DMS 273 (cell line): Measurements from ENCODE around the gene PCNX1.
"Not testable (repeated sequence)": the region's sequence is repeated elsewhere in the genome, so short reads cannot be mapped to it uniquely, and the experiment has no call there.

Experiments
- DNase-seq: peaks from one replicate; lab custom pipeline; 2025; ENCODE audit not compliant: unreplicated experiment; lab: John Stamatoyannopoulos, UW

PCNX1 gene

DNA sequence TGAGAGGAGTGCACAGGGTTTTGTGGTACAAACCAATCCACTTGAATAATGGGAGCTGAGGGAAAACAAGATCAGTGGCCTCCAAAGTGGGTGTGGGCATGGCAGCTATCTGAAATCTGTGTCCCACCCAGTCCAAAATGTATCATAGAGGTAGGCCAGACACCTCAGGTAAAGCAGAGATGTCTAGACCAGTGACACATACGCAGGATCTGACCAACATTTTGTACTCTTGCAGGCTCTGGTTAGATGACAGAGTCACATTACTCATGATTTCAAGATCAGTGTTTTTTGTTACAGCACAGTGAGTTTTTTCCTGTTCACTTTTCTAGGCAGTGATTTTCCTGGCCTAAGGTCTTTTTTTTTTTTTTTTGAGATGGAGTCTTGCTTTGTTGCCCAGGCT lies 211.8 kb downstream of the PCNX1 start:
- no peak for DNase-seq

DNA sequence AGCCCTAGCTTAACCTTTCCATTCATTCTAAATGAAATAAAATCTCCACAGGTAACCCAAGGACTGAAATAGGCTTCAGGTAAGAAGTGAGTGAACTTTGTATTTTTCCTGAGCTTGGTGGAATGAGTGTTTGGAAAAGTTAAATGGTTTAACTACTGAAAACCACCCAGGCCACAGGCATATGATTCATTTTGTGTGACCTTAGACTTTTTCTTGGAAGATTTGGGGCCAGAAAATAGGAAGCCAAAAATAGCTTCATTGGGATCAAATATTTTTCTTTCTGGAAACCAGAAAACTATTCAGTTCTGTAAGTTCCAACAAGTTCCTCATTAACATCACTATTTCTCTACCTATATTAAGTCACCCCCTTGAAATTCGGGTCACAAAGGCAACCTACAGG lies 212.6 kb downstream of the PCNX1 start:
- DNase-seq: no peak

DNA sequence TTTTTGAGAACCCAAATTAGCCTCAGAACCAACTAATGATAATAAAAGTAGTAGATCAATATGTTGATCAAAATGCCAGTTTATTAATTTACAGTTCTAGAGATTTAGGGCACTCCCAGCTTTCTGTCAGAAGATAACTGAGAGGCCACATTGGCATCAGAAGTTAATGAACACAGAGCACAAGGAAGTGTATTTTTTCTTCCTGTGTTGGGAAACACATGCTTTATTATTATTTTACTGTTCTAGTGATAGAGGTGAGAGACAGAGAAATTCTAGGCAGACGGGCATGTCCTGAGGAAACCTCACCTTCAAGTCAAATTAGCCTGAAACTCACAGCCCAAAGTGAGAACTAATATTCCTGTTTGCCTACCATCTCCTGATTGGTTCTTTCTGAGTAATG lies 213.7 kb downstream of the PCNX1 start:
- no peak for DNase-seq

DNA sequence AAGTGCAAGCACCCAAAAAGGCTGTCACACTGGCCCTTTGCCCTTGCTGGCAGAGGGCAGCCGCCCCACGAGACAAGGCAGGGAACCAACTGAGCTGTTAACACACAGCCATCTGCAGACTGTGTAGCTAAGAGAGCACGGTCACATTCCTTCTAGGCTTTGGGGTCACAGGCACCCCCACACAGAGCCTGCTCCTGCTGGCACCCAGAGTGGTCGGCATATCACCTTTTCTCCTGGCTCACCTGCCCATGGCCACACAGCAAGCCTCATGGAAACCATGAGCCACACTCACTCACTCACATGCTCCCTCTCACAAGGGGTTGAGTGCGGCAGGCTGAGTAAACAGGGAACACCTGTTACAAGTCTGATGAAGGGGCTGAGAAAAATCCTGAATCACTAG lies 214.5 kb downstream of the PCNX1 start:
- DNase-seq: peak; percentile 22

DNA sequence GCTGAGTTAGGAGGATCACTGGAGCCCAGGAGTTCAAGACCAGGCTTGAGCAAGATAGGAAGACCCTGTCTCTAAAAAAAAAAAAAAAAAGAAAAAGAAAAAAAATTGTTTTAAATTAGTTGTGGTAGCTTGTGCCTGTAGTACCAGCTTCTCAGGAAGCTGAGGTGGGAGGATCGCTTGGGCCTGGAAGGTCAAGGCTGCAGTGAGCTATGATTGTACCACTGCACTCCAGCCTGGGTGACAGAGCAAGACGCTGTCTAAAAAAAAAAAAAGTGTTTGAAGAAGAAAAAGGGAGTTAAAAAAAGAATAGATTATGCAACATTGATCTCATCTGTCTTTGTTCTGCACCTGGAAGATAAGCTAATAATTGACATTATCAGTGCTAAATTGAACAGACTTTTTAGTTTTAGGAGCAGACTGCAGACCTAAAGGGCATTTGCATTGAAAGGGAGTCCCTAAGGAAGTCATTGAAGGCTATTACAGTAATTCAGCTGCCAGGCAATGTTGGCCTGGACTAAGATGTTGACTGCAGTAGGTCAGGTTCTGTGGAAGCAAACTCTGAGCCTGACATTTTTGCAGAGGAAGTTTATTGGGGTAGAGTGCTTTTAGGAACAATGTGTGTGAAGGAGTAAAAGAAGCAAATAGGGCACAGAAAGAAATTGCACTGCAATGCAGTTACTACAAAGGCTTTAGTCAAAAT lies 215.8 kb downstream of the PCNX1 start:
- DNase-seq: no peak

DNA sequence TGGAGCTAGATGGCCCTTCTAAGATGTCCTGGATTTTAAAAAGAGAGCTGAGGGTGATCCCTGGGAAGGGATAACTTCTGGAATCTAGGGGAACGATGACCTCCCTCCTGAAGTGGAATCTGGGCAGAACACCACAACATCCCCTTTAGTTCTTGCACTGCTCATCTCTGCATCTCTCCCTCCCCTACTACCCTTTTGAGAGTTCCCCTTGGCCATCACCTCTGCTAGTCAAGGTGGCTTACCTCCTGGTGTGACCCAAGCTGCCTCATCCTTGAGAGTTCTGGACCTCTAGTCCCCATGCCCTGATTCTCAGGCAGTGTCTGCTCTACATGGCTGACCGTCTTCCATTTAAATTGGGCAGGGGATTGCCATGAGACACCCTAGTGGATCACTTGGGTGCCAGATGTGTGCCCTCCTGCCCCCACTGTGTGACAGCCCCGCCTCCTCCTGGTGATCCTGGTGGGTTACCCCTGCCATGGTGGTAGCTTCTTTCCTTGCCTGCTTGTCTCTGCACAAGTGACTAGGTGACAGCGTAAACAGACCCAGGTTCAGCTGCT lies 216.4 kb downstream of the PCNX1 start:
- no peak for DNase-seq

DNA sequence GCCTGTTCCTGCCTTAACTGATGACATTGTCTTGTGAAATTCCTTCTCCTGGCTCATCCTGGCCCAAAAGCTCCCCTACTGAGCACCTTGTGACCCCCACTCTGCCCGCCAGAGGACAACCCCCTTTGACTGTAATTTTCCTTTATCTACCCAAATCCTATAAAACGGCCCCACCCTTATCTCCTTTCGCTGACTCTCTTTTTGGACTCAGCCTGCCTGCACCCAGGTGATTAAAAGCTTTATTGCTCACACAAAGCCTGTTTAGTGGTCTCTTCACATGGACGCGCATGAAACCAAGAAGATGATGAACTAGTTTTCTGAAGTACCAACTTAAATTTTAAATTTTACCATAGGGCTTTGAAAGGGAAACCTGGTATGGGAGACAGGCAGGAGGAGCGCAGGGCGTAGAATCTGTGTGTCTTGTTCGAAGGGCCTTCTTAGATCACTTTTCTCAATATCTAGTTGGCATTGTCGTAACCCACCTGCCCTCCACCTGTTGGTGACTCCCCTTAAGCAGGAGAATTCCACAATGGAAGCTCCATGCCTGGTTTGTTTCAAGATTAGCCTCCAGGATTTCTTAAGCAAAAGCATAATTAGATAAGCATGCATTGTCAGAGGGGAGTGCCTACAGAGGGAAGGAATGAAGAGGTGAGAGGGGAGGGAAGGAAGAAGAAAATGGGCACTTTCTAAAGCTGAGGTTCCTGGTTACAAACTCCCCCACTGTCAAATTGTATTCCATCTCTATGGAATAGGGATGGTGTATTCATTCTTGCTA lies 222.6 kb downstream of the PCNX1 start:
- not testable (repeated sequence) for DNase-seq

DNA sequence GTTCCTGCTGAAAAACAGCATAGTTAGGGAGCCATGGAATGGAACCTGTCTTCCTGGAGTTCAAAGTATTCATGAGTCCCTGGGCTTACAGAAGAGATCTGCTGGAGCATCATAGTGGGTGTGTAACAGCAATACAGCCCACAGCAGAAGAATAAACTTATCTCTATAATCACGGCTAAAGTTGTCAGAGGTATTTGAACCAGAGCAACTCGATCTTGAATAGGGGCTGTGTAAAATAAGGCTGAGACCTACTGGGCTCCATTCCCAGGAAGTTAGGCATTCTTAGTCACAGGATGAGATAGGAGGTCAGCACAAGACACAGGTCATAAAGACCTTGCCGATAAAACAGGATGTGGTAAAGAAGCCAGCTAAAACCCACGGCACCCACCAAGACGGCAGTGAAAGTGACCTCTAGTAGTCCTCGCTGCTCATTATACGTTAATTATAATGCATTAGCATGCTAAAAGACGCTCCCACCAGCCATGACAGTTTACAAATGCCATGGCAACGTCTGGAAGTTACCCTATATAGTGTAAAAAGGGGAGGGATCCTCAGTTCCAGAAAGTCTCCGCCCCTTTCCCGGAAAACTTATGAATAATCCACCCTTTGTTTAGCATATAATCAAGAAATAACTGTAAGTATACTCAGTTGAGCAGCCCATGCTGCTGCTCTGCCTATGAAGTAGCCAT lies 223.4 kb downstream of the PCNX1 start:
- DNase-seq: no peak

DNA sequence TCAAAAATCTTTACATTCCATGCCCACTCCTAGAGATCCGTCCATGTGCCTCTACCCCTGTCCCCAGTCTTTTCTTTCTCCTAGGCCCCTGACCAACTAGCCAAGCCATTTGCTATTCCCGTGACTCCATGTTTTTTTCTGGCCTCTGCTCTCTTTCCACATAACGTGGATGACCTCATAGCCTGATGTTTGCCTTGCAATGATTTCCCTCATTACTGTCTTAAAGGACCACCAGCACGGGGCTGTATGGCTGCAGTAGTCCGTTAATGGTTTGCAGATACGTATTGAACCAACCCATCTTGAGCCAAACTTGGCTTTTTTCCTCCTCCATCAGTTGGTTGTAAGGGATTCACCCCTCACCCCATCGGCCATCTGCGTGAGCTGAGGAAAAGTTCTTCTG lies 226.0 kb downstream of the PCNX1 start:
- no peak for DNase-seq

DNA sequence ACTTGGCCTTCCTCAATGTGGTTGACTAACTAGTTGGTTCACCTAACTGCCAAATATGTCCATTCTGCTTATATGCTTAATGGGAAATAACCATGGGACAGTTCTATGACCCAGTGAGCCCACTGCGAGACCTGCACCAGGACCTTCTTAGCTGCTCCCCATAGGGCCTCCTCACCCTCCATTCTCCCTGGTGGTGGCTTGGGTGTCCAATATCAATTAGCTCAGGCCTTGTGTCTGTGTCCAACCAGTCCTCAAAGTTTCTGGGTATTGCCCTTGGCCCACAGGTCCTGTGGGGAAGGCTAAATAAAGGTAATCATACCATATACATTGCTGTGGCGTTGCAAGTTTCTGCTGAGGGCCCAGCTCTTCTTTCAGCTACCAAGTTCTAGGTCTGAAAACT lies 228.2 kb downstream of the PCNX1 start:
- no peak for DNase-seq

DNA sequence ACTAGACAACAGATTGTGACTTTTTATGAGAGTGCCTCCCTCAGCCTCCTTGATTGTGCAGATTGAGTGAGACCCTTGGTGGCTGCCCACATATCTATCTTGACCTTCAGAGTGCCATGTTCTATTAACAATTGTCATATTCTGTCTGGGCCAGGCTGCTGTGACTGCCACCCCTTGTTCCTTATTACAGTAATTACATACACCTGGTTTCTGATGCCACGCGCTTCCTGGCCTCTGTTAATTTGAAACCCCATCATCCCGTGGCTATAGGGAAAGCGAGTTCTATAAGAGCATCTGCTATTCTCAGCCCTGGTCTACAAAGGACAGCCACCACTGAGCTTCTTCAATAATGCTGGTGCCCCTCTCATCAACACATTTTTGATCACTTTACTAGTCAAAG lies 228.7 kb downstream of the PCNX1 start:
- DNase-seq: no peak

DNA sequence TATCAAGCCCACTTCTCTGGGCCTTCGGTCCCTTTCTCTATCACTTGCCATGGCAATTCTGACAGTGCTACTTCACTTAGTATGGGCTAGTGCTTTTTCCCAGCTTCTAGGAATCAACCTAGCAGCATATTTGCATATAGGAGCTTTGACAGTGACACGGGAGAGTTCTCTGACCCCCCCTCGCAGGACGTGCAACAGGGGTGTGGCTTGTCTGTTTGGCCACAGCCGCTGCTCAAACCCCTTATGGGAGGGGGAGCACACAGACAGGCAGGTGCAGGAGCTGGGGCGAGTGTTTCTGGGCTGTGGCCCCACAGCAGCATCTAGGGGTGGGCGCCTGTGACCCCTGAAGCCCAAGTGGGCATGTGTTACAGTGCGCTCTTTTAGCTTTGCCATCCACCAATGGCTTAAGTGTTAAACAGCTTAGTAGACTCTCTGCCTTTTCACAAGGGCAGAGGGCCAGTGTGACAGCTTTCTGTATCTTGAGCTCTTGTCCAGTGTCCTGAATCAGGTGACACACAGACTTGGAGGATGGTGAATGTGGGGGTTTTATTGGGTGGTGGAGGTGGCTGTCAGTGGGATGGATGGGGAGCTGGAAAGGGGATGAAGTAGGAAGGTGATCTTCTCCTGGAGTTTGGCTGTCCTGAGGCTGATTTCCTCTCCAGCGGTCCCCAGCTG lies 229.3 kb downstream of the PCNX1 start:
- no peak for DNase-seq

DNA sequence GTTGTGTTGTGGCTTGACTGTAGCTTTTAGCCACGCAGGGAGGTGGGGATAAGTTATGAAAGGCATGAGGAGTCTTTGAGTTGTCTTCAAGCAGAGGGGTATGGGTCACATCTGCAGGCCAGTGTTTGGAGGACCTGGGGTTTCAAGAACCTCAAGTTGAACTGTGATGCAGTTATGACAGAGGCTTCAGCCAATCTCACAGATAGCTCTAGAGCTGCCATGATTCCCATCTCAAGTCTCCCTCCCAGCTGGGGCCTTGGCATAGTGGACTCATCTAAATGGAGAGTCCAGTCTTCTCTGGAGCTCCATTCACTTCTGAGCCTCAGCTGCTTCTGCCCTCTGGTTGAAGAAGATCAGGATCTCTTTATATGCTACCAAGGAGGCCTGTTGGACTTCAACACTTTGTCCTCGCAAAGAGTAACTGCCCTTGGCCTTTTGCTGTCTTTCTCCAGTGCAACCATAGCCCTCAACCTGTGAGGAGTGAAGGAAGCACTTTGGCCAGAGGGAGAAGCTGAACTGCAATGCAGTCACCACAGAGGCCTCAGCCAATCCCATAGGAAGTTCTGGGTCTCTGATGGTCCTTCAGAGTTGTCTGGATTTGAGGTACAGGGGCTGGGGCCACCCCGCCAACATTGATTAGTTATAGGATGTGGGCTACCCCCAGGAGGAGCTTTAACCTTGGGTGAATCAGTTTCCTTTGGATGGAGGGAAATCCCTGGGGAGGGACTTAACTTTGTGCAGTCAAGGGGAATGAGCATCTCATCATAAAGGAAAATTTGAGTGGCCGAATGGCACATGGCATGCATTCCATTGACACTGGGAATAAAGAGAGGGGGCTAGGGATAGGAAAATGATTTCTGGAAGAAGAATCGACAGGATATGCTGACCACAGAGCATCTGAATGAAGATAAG lies 230.5 kb downstream of the PCNX1 start:
- no peak for DNase-seq

DNA sequence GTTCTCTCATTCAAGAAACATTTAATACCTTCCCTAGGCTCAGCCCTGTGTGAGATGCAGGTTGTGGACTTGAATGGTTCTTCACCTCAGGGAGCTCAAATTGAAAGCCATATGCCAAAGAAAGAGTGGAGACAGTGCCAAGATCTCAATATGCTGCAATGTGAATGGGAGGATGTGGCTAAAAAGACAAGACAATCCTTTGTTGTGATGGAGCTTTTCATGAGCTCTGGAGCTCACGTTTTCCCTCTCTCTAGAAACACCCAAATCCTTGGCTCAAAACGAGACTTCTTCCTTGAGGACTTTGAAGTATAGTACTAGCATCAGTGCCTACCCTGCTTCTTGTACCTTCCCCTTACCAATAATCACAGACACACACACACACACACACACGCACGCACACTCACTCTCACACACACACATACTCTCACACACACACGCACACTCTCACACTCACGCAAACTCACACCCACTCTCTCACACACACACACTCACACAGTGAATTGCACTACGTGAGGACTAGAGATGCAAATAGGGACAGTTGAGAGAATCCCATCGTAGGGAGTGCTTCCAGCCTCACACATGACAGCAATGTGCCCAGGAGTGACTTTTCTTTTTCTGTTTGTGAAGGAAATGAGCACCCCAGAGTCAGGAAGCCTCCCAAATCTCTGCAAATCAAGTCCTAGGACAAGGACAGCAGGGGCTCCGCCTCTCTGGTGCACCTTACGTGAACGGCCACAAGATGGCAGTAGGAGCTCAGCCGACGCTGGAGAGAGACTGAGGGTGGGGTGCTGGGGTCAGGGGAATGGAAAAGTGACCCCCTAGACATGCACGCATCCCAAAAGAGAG lies 231.4 kb downstream of the PCNX1 start:
- DNase-seq: peak; percentile 79

DNA sequence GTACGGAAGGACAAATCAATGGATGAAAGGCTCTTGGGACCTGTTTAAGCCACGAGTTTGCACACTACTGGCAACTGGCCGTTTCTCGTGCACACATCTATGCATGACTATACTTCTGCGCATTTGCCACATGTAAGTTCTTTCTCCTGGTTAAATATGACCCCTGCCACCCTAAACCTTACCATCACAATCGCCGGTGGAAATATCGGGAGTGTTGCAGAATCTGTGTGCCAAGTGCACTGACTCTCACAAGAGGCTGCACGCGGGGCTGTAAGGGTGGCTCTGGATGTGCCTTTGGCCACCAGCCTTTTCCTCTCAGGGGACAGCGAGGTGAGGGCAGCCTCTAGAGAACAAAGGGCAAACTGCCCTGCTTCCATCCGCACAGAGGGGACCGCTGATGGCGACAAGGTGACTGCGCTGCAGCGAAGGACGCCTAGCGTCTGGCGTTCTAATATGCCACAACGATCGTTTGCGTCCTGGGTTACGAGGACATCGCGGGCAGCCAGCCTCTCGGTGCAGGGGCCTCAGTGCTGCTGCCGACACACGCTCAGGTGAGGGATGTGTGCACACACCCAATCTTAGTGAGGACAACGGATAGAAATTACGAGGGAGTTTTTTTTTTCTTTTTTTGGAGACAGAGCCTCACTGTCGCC lies 232.2 kb downstream of the PCNX1 start:
- no peak for DNase-seq

DNA sequence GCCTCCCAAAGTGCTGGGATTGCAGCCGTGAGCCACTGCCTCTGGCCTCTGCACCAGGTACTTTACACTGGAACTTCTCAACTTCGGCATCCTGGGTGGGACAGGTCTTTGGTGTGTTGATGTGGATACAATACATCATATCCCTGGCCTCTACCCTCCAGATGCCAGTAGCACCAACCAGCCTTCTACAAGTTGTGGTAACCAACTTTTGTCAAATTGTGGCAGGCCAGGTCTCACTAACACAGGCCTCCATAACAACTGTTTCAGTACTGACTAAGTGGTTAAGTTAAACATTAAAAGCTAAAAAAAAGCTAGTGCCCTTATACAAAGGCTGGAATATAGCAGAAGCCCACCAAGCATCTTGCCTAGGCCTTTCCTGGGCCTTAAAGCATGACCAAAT lies 232.9 kb downstream of the PCNX1 start:
- DNase-seq: no peak

DNA sequence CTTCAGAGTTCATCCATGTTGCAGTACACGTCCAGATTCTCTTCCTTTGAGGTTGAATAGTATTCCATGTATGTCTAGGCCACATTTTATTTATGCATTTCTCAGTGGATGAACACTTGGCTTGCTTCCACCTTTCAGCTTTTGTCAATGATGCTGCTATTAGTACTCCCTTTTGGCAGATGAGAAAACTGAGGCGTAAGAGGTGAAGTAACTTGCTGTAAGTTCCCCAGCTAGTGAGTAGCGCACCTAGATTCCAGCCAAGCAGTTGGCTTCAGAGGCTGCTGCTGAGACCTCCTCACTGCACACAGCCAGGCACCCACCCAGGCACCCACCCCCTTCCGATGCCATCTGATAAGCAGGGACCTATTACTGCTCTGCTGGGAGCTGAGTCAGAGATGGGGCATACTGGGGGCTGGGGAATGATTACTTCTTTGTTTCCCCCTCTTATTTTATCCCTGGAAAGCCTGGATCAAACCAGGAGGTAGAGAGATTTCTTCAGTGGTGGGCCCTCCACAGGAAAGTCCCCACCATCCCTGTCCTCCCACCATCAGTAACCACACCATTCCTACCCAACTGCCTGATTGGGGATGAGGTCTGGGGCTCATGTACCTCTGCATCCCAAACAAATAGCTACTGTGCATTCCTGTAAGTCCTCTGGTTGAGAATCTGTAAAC lies 234.6 kb downstream of the PCNX1 start:
- DNase-seq: no peak

DNA sequence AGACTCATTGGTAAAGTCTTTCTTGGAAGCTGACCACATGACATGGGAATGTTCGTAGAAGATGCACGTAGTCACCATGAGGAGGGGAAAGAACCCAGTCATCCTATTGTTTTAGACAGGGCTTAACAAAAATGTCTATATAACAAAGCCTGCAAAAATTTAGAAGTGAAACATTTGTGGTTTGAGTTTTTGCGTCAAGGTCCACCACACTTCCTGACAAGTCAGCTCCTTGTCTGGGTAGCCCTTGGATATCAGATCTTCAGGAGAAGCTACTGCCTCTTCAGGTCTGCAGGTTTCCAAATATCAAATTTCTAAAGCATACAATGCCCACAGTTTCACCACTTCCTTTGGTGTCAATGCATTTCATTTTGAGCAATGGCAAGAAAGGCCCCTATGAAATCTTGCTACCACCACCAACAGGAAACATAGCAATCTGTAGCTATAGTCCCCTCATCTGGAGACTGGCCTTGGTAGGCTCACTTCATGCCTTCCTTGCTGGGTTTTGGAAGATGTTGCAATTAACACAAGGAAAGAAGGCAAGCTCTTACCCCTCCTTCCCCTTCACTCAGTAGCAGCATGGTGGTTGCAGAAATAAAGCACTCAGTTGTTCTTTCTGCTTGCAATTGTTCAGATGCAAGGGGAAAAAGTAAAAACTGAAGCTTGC lies 235.2 kb downstream of the PCNX1 start:
- no peak for DNase-seq
